IPS-15b (cell line): ENCODE results near the gene CDK5.

Source experiments
- H3K27me3 ChIP-seq: one replicate; pipeline ENCODE4 v1.6.1; 2013; ENCODE audit warnings: low read length; ENCODE audit not compliant: control insufficient read depth, insufficient read depth
- H3K36me3 ChIP-seq: one replicate; pipeline ENCODE4 v1.6.1; 2013; ENCODE audit warnings: low read length; ENCODE audit not compliant: control insufficient read depth, insufficient read depth
- H3K4me1 ChIP-seq: one replicate; pipeline ENCODE4 v1.6.1; 2013; ENCODE audit warnings: mild to moderate bottlenecking, low read length; ENCODE audit not compliant: control insufficient read depth, insufficient read depth
- H3K4me3 ChIP-seq: one replicate; pipeline ENCODE4 v1.5.1; 2013; ENCODE audit warnings: low read depth, low read length
- H3K9ac ChIP-seq: one replicate; pipeline ENCODE4 v1.6.1; 2013; ENCODE audit warnings: low read depth, mild to moderate bottlenecking, low read length
- H3K9me3 ChIP-seq: one replicate; pipeline ENCODE4 v1.6.1; 2013; ENCODE audit warnings: mild to moderate bottlenecking, low read length; ENCODE audit not compliant: control insufficient read depth, insufficient read depth

The CDK5 gene

DNA sequence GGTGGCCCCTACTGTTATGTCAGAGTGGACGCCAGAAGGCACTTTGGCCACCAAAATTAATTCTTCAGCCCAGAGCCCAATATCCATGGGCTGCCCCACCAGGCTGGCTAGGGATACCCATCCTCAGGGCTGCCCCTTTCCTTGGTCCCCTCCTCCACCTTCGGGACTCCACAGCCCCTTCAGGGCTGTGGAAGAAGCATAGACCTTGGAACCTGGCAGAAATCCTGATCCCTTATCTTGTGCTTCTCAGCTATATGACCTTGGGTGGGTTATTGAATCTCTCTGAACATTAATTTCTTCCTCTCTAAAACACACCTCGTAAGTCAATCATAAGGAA is 26.1 kb upstream of the CDK5 start:
- H3K9ac ChIP-seq, result no peak overlapping the region
- no peaks in the 10 kb centered on the region for H3K9me3 ChIP-seq
- H3K4me1 ChIP-seq, result peaks cover 16% of the 10 kb centered on the region
- H3K4me3 ChIP-seq, result peak overlapping the region; percentile 62
- peaks cover 4% of the 10 kb centered on the region for H3K36me3 ChIP-seq
- peaks cover 37% of the 10 kb centered on the region for H3K27me3 ChIP-seq

DNA sequence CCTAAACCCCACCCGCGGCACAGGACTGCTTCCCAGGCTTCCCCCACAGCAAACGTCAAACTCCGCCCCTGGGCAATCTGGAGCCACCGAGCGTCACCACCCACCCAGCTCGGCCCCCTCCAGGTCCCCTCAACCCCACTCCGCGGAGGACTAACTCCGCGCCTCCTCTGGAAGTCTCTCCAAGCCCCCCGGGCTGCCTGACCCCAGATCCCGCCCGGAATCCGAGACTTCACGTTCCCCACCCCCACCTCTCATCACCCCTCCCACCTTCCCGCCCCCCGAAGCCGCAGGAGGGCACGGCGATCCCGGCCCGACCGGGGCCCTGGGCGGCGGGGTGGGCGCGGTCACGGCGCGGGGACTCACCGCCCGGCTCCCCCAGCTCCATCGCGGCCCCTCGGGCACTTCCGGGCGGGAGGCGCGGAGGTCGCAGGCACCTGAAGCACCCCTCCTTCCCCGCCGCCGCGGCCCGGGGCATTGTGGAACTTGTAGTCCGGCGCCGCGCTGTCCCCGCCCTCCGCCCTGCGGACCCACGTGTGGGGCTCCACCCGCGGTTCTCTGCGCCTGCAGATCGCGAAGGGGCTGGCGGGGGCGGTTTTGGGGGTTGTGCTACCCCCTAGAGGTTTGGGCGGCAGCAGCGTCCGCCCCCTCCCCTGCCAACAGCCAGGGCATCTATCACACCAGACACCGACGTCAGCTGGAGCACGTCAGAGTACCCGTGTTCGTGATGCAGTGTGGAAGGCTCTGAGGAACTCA is 25.6 kb upstream of the CDK5 start, which contains the start of gene TMUB1:
Gene TMUB1, minus strand, starts transcription at position 423 of the 753 bp plus-strand sequence. CDS start 930 bp downstream, outside the sequence.
- Histone ChIP-seq H3K27me3 (peaks cover 32% of the 10 kb centered on the region), H3K36me3 (peaks cover 4% of the 10 kb centered on the region), H3K9me3 (no peaks in the 10 kb centered on the region), H3K4me1 (peaks cover 14% of the 10 kb centered on the region), H3K9ac (peak within 1 kb of the TSS; percentile 5), H3K4me3 (peak within 1 kb of the TSS; percentile 62)

DNA sequence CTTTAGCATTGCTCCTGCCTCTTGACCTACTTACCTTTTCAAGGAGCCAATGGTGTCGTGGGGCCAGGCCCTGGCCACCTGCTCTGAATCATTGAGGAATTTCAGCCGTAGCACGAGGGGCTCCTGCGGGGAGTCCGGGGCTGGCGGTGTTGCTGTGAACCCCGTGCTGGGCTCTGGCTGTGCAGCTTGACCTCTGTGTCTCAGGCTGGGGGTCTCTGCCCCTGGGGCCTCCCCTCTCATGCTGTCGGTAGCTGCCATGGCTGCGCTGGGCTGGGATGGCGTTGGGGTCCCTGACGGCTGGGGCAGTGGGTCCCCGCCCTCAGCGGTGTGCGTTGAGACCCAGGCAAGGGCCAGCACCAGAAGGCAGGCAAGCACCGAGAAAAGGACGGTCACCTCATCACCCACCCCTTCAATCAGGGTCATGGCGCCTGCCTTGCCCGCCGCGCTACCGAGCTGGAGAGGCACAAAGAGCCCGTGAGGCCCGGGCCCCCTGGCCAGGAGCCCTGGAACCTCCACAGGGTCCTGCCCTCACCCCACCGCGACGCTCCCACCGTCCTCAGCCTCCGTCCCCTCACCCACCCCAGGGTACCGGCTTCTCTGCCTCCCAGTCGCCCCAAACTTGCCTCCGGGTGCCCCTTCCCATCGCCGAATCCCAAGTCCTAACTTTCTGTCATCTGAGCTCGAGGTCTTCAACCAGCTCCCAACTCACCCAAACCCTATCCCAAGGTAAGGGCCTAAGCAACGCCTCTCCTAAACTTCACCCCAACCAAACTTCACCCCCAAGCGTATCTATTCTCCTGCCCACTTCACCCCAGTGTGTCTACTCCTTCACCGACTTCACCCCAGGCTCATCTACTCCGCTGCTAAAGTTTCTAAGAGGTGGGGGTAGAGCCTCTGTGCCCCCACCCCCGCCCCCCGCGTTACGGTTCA is 24.7 kb upstream of the CDK5 start:
- Histone ChIP-seq H3K9me3 (no peaks in the 10 kb centered on the region), H3K9ac (peak overlapping the region; percentile 5), H3K36me3 (peaks cover 4% of the 10 kb centered on the region), H3K4me3 (peak overlapping the region; percentile 62), H3K4me1 (peaks cover 8% of the 10 kb centered on the region), H3K27me3 (peaks cover 24% of the 10 kb centered on the region)

DNA sequence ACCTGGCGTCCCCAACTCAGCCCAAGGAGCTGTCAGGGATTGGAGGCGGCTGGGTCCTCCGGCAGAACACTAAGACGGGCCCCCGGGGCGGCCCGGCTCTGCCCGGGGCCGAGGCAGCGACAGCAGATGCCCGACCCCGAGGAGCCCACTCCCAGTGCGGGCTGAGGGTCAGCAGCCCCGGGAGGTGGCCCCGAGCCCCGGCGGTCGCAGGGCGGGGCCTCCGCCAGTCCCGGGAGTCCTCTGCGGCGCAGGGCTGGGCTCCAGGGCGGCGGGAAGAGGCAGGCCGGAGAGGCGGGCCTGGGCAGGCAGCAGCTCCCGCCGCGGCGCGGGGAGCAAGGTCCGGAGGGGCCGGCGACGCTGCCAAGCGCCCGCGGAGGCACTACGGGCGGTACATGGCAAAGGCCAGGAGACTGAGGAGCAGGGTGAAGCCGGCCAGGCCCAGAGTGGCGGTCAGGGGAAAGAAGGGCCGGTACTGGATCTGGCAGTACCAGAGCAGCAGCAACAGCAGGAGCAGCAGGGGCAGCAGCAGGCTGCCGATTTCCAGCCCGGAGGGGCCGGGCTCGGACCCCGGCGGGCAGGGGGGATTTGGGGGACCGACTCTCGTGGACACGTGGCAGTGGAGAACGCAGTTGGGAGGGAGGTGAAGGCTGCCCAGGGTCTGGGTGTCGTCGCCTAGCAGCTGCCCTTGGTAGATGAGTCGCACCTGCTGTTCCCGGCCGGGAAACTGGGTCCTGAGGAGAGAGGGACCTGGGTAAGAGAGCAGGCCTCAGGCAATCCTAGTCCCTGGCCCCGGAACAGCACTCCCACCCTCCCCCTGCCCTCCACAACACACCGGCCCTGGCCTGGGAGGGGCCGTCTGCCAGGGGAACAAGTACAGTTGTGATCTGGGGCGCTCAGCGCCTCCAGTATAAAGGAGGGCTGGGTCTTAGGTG is 23.7 kb upstream of the CDK5 start:
- H3K4me3 ChIP-seq, result peak overlapping the region; percentile 91
- peaks cover 8% of the 10 kb centered on the region for H3K4me1 ChIP-seq

DNA sequence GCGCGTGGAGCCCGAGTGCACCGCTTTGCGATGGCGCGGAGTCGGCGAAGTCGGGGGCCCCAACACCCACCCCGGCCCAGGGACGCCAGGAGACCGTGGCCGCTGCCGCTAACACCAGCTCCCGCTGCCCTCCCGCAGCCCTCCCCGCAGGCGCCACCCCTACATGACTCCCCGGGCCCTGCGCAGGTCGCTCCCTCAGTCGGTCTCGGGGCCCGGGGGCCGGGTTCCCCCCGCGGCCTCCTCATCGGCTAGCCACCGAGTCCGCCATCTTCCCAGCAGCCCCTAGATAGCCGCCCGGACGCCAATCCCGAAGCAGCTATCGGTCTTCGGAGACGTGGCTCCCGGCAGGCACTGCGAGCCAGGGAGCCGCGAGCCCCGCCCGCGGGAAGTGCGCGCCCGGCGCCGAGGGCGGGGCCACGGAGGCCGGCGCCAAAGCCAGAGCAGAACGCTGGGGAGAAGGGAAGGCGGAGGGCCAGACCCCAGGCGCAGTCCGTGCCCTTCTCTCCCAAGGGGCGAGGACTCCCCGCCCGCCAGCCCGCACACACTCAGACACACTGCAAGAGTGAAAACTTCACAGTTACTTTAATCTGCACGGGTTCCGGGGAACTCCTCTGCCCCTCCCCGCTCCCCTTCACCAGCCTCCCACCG is 22.9 kb upstream of the CDK5 start, which contains the start of gene FASTK:
Gene FASTK, minus strand, starts transcription at position 288 of the 648 bp plus-strand sequence. Its CDS starts 43 bp downstream, at position 245.
- H3K27me3 ChIP-seq, result peaks cover 20% of the 10 kb centered on the region

More for the DNA sequence above, 23.7 kb upstream of the CDK5 start:
- no peaks in the 10 kb centered on the region for H3K9me3 ChIP-seq
- peaks cover 20% of the 10 kb centered on the region for H3K27me3 ChIP-seq
- H3K9ac ChIP-seq, result peak overlapping the region; percentile 47
- H3K36me3 ChIP-seq, result peaks cover 8% of the 10 kb centered on the region

DNA sequence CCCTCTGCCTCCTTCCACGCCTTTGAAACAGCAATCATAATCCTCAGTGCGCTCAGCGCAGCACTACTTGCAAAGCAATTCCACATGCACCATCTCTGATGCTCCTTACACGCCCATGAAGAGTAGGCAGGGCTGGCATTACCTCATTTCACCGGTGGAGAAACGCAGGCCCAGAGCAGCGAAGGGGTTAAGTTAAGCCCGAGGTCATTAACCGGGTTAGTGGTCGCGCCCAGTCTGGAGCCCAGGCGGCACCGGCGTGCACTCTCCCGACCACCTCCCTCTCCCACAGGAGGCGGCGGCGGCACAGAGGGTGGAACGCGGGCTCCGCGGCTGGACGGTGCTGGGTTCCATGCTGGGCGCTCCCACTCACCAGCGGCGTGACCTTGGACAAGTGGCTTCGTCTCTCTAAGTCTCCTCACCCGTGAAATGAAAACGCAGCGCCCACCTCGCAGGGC is 22.4 kb upstream of the CDK5 start:
- Histone ChIP-seq H3K27me3 (peaks cover 14% of the 10 kb centered on the region), H3K36me3 (peaks cover 17% of the 10 kb centered on the region), H3K9ac (peak overlapping the region; percentile 90), H3K4me1 (peaks cover 4% of the 10 kb centered on the region), H3K4me3 (peak overlapping the region; percentile 91), H3K9me3 (no peaks in the 10 kb centered on the region)

More for the DNA sequence above, 22.9 kb upstream of the CDK5 start, which contains the start of gene FASTK:
- Histone ChIP-seq H3K9ac (peak within 1 kb of the TSS; percentile 90), H3K4me3 (peak within 1 kb of the TSS; percentile 91), H3K4me1 (peaks cover 8% of the 10 kb centered on the region), H3K9me3 (no peaks in the 10 kb centered on the region), H3K36me3 (peaks cover 12% of the 10 kb centered on the region)

DNA sequence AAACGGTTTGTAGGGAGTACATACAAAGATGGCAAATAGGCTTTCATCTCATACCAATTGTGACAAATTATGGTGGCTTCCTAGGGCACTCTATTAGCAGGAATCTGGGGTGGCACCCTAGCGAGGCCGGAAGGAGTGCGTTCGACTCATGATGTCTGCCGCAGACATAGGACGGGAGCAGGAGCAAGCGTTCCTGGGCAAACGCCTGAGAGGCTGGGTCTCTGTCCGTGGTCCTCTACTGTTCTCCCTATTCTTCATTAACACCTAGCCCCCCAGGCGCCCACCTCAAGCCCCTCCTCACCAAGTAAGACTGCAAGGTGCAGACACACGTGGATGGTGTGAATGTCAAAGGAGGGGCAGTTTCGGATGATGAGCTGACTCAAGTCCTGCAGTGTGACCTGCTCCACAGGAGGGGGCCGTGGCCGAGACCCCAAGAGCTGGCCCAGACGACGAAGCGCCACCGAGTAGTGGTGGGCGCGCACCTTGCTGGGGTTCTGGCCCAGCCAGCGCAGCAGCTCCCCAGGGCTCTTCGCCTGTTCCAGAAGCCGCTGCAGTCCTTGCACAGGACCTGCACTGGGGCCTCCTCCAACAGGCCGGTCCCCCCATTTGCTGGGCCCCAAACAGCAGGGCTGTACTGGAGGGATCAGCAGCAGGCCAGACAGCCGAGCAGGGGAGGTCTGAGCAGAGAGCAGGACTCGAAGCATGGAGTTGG is 21.7 kb upstream of the CDK5 start:
- Histone ChIP-seq H3K4me1 (peaks cover 4% of the 10 kb centered on the region), H3K9me3 (no peaks in the 10 kb centered on the region), H3K4me3 (peak overlapping the region; percentile 91), H3K27me3 (peaks cover 8% of the 10 kb centered on the region), H3K36me3 (peaks cover 24% of the 10 kb centered on the region), H3K9ac (peak overlapping the region; percentile 90)

DNA sequence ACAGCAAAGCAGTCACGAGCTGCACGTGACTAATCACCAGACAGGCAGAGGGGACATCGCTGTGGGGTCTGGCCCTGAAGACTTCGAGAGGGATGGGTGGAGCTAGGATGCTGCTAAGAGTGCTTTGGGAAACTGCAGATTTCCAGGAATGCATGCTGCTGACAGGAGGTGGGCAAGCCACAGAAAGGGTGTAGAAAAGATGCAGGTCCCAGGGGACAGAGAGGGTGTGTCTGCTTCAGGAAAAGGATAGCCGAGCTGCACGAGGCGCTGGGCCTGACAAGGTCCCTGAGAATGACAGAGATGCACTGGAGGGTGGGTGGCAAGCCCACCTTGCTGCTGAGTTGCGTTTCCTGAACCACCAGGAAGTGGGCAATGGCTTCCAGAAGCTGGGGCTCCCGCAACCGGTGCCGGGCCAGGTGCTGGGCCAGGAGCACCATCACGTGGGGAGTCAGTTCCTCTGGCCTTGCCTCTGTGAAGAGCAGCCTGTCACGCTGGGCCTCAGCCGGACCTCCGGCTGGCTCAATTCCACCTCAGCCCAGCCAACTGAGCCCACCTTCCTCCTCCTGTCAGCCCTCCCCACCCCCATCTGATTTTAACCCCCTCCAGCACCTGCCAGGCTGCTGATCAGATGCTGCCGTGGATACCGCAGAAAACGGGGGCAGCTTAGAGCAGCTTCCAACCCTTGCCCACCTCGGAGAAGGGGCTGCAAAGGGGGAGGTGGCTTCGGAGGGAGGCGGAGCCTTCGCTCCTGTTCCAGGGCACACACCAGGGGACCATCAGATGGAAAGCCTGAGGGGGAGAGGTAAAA is 20.7 kb upstream of the CDK5 start:
- Histone ChIP-seq H3K9me3 (no peaks in the 10 kb centered on the region), H3K27me3 (no peaks in the 10 kb centered on the region), H3K9ac (no peak overlapping the region), H3K4me1 (peaks cover 4% of the 10 kb centered on the region), H3K4me3 (no peak overlapping the region), H3K36me3 (peaks cover 30% of the 10 kb centered on the region)

DNA sequence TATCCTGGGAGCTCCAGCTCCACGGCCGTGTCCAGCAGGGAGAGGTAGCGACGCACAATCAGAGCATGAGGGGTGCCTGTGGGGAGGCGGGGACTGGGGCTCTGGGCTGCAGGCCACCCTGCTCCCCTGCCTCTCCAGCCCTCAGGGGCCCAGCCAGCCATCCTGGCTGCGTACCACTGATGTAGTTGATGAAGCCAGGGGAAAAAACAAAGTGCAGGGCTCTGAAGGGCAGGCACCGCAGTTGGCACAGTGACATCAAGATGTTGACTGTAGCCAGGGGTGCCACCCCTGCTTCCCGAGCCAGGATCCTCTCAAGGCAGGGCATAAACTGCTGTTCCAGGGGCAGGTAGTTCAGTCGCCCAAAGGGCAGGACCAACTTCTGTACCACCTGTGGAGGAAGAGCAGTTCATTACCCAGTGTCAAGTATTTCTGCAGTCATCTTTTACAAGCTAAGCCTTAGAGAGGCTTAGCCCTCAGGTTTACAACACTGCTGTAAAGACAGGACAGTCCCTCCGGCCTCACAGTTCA is 20.1 kb upstream of the CDK5 start:
- H3K27me3 ChIP-seq, result no peaks in the 10 kb centered on the region
- peaks cover 30% of the 10 kb centered on the region for H3K36me3 ChIP-seq
- no peak overlapping the region for H3K9ac ChIP-seq
- no peaks in the 10 kb centered on the region for H3K9me3 ChIP-seq
- H3K4me1 ChIP-seq, result peaks cover 4% of the 10 kb centered on the region
- no peak overlapping the region for H3K4me3 ChIP-seq
